Measurements from ENCODE around the gene CPTP. TPM values are rescaled to one million over a fixed set of nuclear protein-coding genes. Genes with fewer than 3 reads are reported as not detected.

Gene CPTP
- total and polyA plus RNA-seq, 2 of the 13 experiments (the other 11 are each of a cell fraction or from before 2014, with no cell fraction given), result 5.5 to 9.3 TPM

DNA sequence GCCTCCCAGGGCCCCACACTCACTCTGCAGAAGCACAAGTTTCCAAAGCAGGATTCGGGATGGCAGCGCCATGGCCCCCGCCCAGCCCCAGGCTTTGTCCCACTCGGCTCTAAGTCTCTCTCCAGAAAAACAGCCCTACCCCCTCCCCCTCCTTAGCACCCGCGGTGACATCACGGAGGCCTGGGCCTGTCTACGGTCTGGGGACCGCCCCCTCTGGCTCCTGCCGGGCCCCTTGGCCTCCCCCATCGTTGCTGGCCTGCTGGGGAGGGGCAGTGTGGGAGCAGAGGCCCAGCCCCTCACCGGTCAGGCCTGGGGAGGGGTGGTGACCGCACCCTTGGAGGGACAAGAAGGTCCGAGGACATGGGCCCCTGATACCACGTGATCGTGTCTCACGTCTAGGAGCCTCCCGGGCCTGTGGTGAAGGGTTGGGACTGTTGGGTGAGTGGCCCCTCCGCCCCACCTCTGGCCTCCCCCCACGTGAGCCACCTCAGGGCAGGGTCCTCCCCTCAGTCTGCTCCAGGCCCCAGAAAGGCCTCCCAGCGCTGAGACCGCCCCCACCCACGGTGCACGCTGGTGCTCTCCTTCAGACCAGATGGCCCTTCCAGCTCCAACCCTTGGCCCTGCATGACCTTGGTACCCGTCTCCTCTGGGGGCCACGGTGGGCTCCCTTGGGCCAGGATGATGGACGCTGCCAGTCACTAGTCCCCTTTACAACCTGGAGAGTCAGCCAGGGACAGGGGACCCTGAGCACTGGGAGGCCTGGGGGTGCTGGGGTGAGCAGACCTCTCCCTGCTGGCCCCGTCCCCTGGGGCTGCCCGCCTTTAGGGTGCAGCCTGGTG is 34.0 kb downstream of the CPTP start, which contains the start of gene MXRA8 (continued):
- TF ChIP-seq ZNF225 (CRISPR knock-in tag; IDR thresholded peaks at IDR 0.05) (no peak), PRMT3 (CRISPR knock-in tag; IDR thresholded peaks at IDR 0.05; ENCODE audit: borderline replicate concordance, low read depth) (no peak), LCORL (IDR thresholded peaks at IDR 0.05) (no peak), LCORL (CRISPR knock-in tag; IDR thresholded peaks at IDR 0.05) (peak; percentile 81; the same call in 1 of the 2 replicates), ZC3H13 (CRISPR knock-in tag; IDR thresholded peaks at IDR 0.05) (no peak), ZNF607 (CRISPR knock-in tag; IDR thresholded peaks at IDR 0.05; ENCODE audit: borderline replicate concordance) (no peak), ZNF282 (IDR thresholded peaks at IDR 0.05; ENCODE audit: partially characterized antibody) (no peak), ZNF275 (CRISPR knock-in tag; IDR thresholded peaks at IDR 0.05; ENCODE audit: borderline replicate concordance) (peak; percentile 74; the same call in 1 of the 2 replicates), ARID4A (CRISPR knock-in tag; IDR thresholded peaks at IDR 0.05; ENCODE audit: borderline replicate concordance) (peak; percentile 52; the same call in 1 of the 2 replicates), ZNF362 (CRISPR knock-in tag; IDR thresholded peaks at IDR 0.05; ENCODE audit: borderline replicate concordance) (no peak), SIN3B (IDR thresholded peaks at IDR 0.05; ENCODE audit: low read length) (no peak)
- TF ChIP-seq, protein P1, sequence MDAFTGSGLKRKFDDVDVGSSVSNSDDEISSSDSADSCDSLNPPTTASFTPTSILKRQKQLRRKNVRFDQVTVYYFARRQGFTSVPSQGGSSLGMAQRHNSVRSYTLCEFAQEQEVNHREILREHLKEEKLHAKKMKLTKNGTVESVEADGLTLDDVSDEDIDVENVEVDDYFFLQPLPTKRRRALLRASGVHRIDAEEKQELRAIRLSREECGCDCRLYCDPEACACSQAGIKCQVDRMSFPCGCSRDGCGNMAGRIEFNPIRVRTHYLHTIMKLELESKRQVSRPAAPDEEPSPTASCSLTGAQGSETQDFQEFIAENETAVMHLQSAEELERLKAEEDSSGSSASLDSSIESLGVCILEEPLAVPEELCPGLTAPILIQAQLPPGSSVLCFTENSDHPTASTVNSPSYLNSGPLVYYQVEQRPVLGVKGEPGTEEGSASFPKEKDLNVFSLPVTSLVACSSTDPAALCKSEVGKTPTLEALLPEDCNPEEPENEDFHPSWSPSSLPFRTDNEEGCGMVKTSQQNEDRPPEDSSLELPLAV (CRISPR knock-in tag; conservative IDR thresholded peaks at IDR 0.05; ENCODE audit: low read depth), result no peak
- TF ChIP-seq, protein P2, sequence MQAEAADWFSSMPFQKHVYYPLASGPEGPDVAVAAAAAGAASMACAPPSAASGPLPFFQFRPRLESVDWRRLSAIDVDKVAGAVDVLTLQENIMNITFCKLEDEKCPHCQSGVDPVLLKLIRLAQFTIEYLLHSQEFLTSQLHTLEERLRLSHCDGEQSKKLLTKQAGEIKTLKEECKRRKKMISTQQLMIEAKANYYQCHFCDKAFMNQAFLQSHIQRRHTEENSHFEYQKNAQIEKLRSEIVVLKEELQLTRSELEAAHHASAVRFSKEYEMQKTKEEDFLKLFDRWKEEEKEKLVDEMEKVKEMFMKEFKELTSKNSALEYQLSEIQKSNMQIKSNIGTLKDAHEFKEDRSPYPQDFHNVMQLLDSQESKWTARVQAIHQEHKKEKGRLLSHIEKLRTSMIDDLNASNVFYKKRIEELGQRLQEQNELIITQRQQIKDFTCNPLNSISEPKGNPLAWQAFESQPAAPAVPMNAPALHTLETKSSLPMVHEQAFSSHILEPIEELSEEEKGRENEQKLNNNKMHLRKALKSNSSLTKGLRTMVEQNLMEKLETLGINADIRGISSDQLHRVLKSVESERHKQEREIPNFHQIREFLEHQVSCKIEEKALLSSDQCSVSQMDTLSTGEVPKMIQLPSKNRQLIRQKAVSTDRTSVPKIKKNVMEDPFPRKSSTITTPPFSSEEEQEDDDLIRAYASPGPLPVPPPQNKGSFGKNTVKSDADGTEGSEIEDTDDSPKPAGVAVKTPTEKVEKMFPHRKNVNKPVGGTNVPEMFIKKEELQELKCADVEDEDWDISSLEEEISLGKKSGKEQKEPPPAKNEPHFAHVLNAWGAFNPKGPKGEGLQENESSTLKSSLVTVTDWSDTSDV (CRISPR knock-in tag; IDR thresholded peaks at IDR 0.05), result no peak
- TF ChIP-seq, protein P3, sequence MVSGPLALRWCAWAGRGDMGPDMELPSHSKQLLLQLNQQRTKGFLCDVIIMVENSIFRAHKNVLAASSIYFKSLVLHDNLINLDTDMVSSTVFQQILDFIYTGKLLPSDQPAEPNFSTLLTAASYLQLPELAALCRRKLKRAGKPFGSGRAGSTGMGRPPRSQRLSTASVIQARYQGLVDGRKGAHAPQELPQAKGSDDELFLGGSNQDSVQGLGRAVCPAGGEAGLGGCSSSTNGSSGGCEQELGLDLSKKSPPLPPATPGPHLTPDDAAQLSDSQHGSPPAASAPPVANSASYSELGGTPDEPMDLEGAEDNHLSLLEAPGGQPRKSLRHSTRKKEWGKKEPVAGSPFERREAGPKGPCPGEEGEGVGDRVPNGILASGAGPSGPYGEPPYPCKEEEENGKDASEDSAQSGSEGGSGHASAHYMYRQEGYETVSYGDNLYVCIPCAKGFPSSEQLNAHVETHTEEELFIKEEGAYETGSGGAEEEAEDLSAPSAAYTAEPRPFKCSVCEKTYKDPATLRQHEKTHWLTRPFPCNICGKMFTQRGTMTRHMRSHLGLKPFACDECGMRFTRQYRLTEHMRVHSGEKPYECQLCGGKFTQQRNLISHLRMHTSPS (CRISPR knock-in tag; IDR thresholded peaks at IDR 0.05; ENCODE audit: low read depth), result no peak
